HCT116 (cell line): ENCODE results near the gene IQGAP2.

Source experiments
- ATF3 ChIP-seq: IDR thresholded peaks from 2 replicates; pipeline ENCODE4 v1.6.1; 2012
- EGR1 ChIP-seq: IDR thresholded peaks from 2 replicates; pipeline ENCODE4 v1.6.1; 2012; ENCODE audit warnings: low read depth
- EZH2phosphoT487 ChIP-seq: fragments of 200-600 bp; IDR thresholded peaks from 2 replicates; pipeline ENCODE4 v1.6.1; 2018; ENCODE audit warnings: antibody characterized with exemption, borderline replicate concordance
- JUND ChIP-seq: IDR thresholded peaks from 2 replicates; pipeline ENCODE4 v1.6.1; 2012
- POLR2A ChIP-seq: IDR thresholded peaks from 2 replicates; pipeline ENCODE4 v1.7.0; 2011; ENCODE audit warnings: borderline replicate concordance; ENCODE audit not compliant: insufficient read depth, insufficient read length; ENCODE audit errors: extremely low read depth
- POLR2AphosphoS5 ChIP-seq: IDR thresholded peaks from 2 replicates; pipeline ENCODE4 v1.6.1; 2011; ENCODE audit warnings: mild to moderate bottlenecking, low read depth, low read length, moderate library complexity
- YY1 ChIP-seq: IDR thresholded peaks from 2 replicates; pipeline ENCODE4 v1.6.1; 2011; ENCODE audit warnings: low read length, low read depth, moderate library complexity, mild to moderate bottlenecking; ENCODE audit not compliant: insufficient replicate concordance; ENCODE audit errors: extremely low read depth
- ZBTB33 ChIP-seq: IDR thresholded peaks from 2 replicates; pipeline ENCODE4 v1.6.1; 2011; ENCODE audit warnings: mild to moderate bottlenecking, low read length, moderate library complexity; ENCODE audit not compliant: insufficient replicate concordance; ENCODE audit errors: extremely low read depth
- TF ChIP-seq, protein P1 (sequence below), 3 experiments: fragments of 200-600 bp in 1 of 3; sonication (generic) in 1 of 3; IDR thresholded peaks in 2 of 3; conservative IDR thresholded peaks in 1 of 3; 2 replicates each; pipeline ENCODE4 v1.5.1; 2012 to 2017; ENCODE audit warnings: low read depth in 2 of 3, low read length in 2 of 3, antibody characterized with exemption in 1 of 3, borderline replicate concordance in 1 of 3, control low read depth in 1 of 3, mild to moderate bottlenecking in 1 of 3, mixed read lengths in 1 of 3, mixed run types in 1 of 3, moderate library complexity in 1 of 3; ENCODE audit not compliant: insufficient read depth in 1 of 3

GRCh38 chr5:76524868-76525267 is 121.8 kb downstream of the IQGAP2 start:
- no peak for TF ChIP-seq POLR2AphosphoS5
- TF ChIP-seq, protein P1, sequence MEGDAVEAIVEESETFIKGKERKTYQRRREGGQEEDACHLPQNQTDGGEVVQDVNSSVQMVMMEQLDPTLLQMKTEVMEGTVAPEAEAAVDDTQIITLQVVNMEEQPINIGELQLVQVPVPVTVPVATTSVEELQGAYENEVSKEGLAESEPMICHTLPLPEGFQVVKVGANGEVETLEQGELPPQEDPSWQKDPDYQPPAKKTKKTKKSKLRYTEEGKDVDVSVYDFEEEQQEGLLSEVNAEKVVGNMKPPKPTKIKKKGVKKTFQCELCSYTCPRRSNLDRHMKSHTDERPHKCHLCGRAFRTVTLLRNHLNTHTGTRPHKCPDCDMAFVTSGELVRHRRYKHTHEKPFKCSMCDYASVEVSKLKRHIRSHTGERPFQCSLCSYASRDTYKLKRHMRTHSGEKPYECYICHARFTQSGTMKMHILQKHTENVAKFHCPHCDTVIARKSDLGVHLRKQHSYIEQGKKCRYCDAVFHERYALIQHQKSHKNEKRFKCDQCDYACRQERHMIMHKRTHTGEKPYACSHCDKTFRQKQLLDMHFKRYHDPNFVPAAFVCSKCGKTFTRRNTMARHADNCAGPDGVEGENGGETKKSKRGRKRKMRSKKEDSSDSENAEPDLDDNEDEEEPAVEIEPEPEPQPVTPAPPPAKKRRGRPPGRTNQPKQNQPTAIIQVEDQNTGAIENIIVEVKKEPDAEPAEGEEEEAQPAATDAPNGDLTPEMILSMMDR (IDR thresholded peaks at IDR 0.05 in 2 of 3, conservative IDR thresholded peaks at IDR 0.05 in 1 of 3; ENCODE audit: borderline replicate concordance in 1 of 3, insufficient read depth in 1 of 3, low read depth in 2 of 3, low read length in 2 of 3): no peak
- no peak for TF ChIP-seq ZBTB33
- no peak for TF ChIP-seq POLR2A
- TF ChIP-seq YY1: no peak
- TF ChIP-seq JUND: no peak
- TF ChIP-seq EZH2phosphoT487: no peak
- TF ChIP-seq ATF3: no peak
- TF ChIP-seq EGR1: no peak
